ENCODE data around the gene THADA. TPM values are rescaled to one million over a fixed set of nuclear protein-coding genes. Genes with fewer than 3 reads are reported as not detected.
A peak's percentile ranks its signal among the peaks of the same experiment; 100 is the strongest.

THADA gene
- total RNA-seq, 1 experiment from 2014 or later: 28.7 TPM

DNA sequence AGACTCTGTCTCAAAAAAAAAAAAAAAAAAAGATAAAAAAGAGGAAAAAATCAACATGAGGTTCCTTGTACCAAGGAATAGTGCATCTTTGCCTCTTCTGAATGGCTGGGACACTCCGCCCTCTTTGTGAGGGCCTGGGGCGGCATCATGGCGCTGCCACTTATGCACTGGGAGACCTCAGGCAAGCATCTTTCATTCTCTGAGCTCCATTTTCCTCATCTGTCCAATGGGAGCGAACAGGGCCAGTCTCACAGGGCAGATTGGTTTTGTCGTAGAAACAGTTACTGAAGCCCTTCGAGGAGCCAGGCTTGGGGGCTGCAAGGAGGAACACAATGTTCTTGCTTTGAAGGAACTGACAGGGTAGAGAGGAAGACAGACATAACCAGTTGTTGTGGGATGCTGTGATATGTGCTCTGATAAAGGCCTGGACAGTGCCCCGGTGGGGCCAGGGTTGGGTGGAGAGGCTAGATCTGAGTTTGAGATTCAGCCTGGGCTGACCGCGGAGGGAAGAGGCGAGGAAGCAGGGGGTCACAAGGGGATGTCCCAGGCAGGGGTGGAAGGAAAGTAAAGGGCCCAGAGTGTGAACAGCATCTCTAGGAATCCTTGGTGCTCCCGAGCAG lies 383.5 kb downstream of the THADA start:
- no peak for DNase-seq (ENCODE audit: low spot score)

DNA sequence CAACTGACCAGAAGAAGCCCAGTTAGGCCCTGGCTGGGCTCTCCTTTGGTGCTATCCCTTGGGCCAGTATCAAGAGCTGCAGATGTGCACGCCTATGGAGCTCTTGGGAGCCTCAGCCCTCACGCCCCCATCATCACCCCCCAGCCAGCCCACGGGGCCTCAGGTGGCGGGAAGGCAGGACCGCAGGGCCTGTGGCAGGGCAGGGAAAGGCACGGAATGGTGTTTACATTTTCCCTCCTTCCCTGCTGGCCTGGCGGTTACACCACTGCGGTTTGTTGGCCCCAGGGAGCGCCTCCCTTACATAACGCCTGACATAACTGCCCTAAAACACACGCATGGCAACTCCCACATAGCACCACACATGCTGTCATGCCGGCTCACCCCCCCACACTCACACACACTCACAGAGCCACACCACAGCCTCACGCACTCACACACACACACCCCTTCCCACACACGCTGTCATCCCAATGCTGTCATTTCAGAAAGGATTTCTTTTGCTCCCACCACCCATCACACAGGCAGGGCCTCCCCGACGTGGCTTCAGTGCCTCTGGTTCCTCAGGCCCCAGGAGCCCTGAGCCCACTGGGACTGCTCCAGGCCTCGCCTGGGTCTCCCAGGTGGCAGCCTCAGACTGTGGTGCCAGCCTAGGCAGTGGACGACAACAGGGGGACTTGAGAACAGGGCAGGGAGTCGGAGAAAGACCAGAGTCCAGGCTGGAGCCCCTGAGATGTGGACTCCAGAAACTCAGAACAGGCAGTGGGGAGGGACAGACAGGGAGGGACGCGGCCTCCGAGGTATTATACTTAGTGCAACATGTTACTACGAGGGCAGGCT lies 385.2 kb downstream of the THADA start:
- peak; percentile 72 for DNase-seq (ENCODE audit: low spot score)

DNA sequence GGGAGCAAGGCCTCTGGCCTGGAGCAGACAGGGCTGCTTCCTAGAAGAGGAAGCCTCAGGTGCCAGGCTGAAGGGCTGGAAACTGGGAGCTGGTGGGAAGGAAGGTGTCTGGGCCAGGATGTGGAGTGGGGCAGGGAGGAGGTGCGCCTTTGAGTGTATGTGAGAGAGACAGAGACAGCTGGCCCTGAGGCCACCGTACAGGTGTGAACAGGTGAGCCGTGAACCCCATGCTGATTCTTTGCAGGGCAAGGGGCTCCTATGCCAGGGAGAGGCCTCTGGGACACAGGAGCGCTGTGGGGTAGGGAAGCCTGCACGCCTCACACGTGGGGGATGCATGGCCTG lies 385.7 kb downstream of the THADA start:
- no peak for DNase-seq (ENCODE audit: low spot score)

DNA sequence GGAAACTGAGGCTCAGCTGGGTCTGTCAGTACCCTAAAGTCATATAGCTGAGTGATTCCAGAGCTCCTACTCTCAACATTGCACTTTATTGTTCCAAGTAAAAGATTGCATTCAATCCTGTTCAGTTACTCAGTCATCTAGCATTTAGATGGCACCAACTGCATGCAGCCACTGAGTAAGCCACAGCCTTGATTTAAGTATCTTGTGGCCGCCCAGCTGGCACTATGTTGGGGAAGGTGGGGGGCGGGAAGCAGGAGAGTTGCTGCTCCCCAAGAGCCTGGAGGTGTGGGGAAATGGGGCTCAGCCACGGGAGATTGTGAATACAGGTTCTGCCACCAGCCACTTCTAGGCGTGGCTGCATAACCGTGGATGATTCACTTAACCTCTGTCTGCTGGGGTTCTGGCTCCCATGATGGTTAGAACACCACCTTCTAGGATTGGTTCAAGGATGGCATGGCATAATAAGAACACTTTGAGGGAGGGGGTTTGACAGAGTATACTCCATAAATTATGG lies 386.6 kb downstream of the THADA start:
- DNase-seq (ENCODE audit: low spot score): no peak

DNA sequence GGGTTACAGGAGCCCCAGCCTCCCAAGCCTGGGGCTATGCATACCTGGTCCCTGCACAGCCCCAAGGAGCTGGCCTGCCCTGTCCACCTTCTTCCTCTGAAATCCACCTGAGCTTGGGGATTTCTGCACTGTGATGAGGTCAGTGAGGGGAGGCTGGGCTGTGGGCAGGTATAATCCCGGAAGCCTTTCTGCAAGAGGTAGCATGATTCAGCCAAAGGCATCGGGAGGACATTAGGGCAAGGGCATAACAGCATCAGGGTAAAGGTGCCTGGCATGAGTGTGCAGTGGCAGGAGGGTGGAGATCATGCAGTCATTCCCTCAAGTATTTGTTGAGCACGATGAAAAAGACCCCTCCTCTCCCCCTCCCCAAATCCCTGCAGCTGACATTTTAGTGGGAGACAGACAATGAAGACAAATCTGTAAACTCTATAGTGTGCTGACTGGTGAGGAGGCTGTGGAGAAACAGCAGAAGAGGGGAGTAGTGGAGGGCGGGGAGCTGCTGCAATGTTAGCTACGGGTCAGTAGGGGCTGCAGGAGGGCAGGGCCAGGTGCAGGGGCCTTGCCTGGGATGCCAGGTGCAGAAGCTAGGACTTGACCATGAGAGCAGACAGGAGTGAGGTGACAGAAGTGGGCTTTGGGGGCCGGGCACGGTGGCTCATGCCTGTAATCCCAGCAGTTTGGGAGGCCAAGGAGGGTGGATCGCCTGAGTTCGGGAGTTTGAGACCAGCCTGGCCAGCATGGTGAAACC lies 388.1 kb downstream of the THADA start:
- DNase-seq (ENCODE audit: low spot score): no peak

DNA sequence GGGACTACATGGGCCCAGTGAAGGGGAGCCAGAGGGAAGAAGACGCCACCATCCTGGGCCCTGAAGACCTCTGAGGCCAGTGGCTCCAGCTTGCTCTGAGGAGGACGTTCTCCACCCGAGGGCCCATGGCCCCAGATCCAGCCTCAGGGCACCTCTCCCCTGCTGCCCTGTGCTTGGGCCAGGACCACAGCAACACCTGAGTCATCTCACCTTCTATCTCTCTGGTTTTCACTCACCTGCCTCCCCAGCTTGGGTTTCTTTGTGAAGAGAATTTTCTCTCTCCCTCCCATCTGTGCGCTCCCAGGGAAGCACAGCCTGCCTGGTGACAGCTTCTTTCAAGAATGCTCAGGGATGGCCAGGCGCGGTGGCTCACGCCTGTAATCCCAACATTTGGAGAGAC lies 389.2 kb downstream of the THADA start:
- no peak for DNase-seq (ENCODE audit: low spot score)

DNA sequence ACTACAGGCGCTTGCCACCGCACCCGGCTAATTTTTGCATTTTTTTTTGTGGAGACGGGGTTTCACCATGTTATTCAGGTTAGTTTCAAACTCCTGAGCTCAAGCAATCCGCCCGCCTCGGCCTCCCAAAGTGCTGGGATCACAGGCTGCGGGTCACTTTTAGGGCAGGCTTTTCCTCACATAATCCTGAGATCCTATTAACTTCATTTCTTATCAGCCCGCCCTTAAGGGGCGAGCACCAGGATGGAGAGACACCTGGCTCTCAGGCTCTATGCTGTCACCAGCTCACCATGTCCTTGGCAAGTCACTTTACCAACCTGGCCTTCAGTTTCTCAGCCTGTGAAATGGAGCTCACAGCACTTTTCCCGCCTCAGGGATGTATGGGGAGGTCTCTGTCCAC lies 392.5 kb downstream of the THADA start:
- no peak for DNase-seq (ENCODE audit: low spot score)

DNA sequence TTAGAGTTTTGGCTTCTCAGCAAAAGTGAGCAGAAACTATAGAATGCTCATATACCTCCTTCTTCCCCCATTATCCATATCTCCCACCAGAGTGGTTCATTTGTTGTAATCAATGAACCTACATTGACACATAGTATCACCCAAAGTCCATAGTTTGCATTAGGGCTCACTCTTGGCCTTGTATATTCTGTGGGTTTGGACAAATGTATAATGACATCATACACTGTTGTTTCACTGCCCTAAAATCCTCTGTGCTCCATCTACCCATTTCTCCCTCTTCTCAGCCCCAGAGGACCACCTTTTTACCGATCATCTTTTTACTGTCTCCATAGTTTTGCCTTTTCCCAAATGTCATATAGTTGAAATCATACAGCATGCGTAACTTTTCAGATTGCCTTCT lies 393.5 kb downstream of the THADA start:
- no peak for DNase-seq (ENCODE audit: low spot score)

DNA sequence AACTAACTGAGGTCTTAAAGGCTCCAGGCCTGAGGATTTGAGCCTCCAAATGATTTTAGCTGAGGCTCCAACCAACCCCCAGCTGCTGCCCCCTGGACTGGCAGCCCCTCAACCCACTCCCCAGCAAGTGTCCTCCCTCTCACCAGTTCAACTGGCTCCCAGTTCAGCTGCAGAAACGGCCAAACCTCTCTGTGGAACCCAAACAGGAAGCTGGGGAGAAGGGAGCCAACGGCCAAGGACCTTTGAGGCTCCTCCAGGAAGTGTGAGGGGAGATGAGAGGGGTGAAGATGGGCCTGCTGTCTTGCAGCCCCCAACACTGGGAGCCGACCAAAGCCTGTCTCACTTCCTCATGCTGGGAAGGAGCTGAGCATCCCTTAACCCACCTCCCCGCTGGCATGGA lies 394.3 kb downstream of the THADA start:
- DNase-seq (ENCODE audit: low spot score): no peak

DNA sequence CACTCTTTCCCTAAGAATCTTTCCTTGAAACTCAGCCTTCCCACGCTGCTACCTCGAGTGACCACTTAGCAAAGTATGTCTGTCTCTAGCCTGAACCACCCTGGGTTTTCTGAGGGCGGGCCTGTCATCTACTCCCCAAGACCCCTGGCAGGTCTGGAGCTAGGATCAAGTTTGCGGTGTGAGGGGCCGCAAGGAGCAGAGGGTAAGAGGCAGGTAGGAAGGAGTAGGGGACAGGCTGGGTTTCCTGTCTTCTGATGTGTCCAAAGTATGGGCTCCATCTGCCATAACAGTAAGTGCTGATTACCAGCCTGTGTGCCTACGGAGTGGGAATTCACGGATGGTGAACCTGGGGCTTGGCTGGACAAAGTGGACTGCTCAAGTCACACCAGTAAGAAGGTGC lies 394.8 kb downstream of the THADA start:
- no peak for DNase-seq (ENCODE audit: low spot score)

DNA sequence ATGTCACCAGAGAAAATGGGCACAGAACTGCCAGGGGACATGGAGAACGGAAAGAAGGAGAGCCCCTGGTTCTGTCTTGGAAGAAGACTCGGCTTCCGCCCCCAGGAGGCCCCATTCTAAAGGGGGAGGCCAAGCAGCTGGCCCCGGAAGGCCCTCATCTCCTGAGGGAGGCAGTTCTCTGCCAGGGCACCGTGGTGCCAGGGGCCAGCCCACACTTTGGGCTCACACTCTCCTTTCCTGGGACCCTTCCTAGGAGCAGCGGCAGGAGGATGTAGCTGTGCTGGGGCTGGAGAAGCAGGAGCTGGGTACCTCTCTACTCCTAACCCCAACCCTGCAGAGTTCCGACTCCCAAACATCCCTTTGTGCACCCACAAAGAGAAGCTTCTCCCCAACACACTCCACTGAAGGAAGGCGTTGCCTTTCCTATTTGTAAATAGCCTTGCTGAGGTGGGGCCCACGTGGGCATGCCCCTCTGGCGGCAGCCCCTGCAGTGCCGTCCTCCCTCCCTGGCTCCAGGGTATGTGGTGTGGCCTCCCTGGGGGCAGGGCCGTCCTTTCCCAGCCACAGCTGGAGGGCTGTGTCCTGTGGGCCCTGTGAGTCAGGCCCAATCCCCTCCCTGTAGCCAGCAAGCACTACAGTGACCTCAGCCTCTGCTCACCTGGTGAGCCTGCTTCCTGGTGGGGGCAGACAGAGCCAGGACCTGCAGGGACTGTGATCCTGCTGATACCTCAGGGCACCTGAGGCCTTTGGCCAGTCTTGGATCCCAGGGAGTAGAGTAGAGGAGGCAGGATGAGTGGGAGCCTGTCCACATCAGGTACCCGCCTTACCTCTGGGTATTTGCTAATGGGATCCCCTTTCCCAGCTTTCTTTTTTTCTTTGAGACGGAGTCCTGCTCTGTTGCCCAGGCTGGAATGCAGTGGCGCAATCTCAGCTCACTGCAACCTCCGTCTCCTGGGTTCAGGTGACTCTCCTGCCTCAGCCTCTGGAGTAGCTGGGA lies 396.0 kb downstream of the THADA start:
- DNase-seq (ENCODE audit: low spot score): peak; percentile 79

DNA sequence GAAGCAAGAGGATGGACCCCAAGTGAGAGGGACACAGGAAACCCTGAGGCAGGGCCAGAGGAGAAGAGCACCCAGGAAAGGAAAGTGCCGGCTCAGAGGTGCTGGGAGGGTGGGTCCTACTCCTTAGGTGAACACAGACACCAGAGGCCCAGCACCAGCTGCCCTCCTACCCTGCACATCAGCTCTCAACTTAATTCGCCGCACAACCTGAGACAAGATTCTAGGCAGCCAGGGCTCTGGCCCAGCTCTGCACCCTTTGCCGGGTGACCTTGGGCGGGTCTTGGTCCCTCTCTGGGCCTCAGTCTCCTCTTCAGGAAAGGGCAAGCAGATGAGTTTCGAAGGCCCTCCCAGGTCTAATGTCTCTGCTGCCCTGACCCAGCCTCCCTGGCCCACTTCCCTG lies 397.6 kb downstream of the THADA start:
- no peak for DNase-seq (ENCODE audit: low spot score)

DNA sequence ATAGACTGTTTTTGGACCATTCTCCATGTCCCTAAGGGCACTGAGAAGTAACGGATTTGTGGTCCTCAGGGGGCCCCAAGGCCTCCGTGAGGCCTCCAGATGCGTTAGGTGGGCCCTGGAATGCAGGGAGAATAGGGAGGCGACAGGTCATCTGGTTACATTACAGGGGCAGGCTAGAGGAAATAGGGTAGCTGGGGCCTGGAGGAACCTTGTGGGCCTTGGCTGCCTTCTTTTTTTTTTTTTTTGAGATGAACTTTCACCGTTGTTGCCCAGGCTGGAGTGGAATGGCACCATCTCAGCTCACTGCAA lies 398.3 kb downstream of the THADA start:
- DNase-seq (ENCODE audit: low spot score): no peak

DNA sequence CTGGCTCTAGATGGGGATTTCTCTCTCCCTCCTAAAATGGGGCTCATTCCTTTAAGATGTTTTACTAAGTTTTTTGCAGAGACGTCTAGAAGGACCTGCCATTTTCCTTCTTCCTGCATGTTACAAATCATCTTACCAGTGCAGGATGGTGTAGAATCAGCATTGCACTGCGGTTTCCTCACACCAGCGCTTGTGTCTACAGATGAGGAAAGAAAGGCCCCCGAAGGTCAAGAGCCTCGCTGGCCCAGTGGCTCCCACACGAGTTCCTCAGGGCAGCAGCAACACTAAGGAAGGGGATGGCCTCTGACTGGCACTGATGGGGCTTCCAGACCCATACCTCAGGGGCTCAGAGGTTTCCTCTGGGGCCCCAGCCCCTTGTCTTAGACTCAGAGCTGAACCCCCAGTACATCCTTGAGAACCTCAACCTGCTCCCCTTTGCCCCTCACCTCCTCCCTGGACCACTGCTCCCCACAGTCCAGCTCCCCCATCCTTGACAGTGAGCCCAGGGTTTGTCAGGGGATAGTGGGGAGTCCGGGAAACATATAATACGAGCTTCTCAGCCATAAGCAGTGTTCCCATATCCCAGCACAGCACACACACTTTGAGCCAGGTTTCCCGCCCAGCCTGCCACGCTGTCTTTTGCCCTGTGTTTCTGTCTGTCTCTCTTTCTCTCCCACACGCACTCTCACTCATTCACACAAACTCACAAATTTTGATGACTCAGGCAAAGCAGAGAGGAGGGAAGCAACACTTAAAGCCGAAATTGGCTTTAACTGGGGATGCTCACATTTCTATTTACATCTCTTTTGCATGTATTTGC lies 398.9 kb downstream of the THADA start:
- DNase-seq (ENCODE audit: low spot score): no peak

DNA sequence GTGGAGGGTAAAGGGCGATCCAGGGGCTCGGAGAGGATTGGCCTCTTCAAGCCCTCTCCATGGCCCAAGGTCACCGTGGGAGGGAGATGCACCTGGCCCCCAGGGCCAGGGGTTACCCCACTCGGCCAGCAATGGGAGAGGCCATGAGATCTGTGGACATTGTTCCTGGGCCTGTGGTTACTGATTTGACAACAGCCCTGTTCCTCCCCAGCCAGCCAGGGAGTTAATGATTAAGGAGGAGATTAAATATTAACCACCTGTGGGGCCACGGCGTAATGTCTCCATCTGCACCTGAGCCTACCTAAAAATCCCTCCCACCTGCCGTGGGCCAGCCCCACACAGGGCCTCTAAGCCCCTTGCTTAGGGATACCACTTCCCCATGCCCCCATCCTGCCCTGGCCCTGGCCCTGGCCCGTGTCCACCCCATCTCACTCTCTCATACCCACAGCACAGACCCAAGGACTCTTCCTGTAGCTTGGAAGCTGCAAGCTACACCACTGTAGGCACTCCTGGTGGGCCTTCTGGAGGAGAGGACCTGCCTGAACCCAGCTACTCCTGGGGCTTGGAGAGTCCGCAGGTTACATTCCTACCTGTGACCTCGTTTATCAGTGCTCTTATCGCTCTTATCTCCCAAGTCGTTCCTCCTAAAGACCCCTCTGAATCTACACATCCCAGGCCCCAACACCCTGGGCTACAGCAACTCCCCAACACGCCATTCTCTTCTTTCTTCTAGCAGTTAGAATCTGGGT lies 401.5 kb downstream of the THADA start:
- DNase-seq (ENCODE audit: low spot score): peak; percentile 95

DNA sequence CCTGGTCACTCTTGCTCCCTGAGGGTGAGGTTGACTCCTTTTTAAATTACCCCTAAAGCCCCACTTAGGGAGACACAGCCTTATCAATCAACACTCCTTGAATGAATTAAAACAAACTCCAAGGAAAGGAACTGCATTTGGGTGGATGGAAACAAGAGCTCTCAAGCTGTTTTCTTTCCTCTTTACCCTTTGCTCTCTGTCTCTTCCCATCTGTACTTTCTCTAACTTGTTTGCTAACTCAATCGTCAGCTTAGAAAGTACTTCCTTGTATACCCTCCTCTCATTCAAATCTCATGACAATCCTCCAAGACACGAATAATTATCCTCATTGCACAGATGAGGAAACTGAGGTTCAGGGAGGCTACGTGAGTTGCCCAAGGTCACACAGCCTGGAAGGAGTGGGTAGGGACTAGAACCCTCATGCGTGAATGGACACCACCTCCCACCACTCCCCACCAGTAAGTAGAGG lies 402.2 kb downstream of the THADA start:
- DNase-seq (ENCODE audit: low spot score): peak; percentile 68

DNA sequence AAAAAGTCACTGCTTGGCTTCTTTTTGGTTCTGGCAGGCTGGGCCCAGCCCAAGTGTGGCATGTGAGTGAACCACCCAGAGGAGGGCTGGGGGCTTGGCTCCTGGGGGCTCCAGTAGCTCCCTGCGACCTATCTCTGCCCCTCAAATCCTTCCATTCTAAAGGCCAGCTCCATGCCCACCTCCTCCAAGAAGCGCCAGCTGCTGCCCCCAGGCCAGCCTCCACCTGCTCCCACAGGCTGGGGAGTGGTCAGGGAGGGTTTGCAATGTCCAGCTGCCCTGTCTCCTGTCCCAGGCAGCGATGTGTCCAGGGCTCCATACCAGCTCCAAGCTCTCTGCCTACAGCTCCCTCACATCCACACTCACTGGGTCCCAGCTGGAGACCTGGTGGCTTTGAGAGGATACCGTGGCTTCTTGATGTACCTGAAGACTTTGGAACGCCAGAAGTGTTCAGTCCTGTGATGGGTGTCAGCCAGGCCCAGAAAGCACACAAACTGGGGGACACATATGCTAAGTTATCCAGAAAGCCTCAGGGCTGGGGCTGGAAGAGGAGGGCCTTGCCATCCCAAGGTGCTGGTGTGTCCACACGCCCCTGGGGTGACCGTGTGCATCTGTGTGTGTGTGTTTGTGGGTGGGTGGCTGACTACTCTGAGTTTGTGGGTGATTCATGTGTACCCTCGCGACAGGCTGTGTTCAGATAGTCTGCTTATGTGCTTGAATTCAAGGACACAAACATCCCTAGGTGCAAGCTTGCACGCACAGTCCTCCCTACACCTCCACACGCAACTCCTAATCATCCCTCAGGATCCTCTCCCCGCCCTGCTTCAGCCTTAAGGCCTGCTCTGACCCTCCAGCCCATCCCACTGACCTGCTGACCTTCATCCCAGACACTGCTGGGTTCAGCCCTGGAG lies 402.8 kb downstream of the THADA start:
- no peak for DNase-seq (ENCODE audit: low spot score)

DNA sequence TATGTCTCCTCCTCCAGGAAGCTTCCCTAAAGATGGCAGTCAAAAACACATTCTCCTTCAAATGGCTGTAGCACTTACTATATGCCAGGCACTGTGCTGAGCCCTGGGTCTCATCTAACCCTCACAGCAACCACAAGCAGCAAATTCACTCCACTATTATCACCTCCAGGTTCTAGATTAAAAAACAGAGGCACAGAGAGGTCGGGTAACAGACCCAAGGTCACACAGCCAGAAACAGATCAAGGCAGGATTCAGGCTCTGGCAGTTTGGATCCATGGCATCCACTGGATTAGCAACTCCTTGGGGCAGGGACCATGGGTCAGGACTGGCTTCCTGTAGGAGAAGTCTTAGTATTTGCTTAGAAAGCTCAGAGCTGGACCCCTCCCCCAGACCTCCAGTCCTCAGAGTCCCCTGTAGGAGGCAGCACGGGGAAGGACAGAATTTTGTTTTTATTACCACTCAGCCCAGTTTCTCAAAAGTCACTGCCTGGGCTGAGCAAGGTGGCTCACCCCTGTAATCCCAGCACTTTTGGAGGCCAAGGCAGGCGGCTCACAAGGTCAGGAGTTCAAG lies 403.8 kb downstream of the THADA start:
- DNase-seq (ENCODE audit: low spot score): no peak
